Measurements from ENCODE around the gene ZSCAN22.
"Not testable (repeated sequence)": the region's sequence is repeated elsewhere in the genome, so short reads cannot be mapped to it uniquely, and the experiment has no call there.

The ZSCAN22 gene

GRCh38 chr19:58317476-58318072 lies 9.2 kb upstream of the ZSCAN22 start:
- no peak for DNase-seq (ENCODE audit: low read depth in 2 of 3, low spot score in 1 of 3)

- DNase-seq (ENCODE audit: low read depth in 2 of 3, low spot score in 1 of 3) = no peak
Measured at GRCh38 chr19:58318297-58318696, 8.5 kb upstream of the ZSCAN22 start.

- no peak for DNase-seq (ENCODE audit: low read depth in 2 of 3, low spot score in 1 of 3)
Measured at GRCh38 chr19:58319241-58319640, 7.6 kb upstream of the ZSCAN22 start.

DNA sequence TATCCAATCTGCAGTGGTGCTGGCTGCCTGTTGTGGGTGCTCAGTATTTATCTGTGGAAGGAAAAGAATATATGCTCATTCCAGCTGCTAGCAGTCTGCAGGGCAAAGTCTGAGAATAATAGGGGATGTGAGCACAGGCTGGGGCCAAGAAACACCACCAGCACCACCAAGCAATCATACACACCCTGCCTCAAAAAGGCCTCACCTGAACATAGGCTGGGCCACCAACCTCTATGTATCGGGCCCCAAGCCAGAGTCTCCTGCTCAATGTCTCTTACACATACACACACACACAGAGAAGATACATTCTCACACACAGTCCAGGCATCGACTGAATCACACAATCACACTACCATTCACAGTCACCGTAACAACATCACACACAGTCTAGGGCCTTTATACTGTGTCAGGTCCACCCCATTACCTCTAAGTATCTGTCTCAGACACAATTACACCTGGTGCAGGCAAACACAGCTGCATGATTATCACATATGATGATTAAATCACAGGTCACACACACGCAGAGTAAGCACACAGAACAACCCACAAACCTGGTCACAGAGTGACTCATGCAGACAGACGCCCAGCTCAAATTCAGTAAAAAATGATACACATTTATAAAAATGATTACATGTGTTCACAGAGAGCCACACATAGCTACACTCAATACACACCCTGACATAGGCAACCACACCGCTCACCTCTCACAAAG lies 1.3 kb upstream of the ZSCAN22 start:
- no peak for DNase-seq (ENCODE audit: low read depth in 2 of 3, low spot score in 1 of 3)

GRCh38 chr19:58326501-58326913 lies 287 bp upstream of the ZSCAN22 start:
- DNase-seq (ENCODE audit: low read depth in 2 of 3, low spot score in 1 of 3) = no peak

- no peak for DNase-seq (ENCODE audit: low read depth in 2 of 3, low spot score in 1 of 3)
Measured at GRCh38 chr19:58328999-58329398, 2.2 kb downstream of the ZSCAN22 start.

GRCh38 chr19:58330458-58330857 lies 3.7 kb downstream of the ZSCAN22 start:
- DNase-seq (ENCODE audit: low read depth in 2 of 3, low spot score in 1 of 3) = no peak

DNA sequence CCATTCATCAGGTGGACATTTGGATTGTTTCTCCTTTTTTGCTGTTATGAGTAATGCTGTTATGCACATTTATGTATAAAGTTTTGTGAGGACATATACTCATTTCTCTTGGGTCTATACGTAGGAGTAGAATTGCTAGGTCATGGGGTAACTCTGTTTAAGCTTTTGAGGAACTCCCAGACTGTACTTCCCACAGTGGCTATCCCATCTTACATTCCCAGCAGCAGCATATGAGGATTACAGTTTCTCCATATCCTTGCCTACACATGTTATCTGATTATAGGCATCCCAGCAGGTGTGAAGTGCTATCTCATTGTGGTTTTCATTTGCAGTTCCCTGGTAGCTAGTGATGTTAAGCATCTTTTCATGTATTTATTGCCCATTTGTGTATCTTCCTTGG lies 5.9 kb downstream of the ZSCAN22 start:
- DNase-seq (ENCODE audit: low read depth in 2 of 3, low spot score in 1 of 3) = no peak

- DNase-seq (ENCODE audit: low read depth in 2 of 3, low spot score in 1 of 3) = no peak
Measured at GRCh38 chr19:58334691-58335249, 8.0 kb downstream of the ZSCAN22 start.

- no peak for DNase-seq (ENCODE audit: low read depth in 2 of 3, low spot score in 1 of 3)
Measured at GRCh38 chr19:58335630-58336029, 8.8 kb downstream of the ZSCAN22 start.

DNA sequence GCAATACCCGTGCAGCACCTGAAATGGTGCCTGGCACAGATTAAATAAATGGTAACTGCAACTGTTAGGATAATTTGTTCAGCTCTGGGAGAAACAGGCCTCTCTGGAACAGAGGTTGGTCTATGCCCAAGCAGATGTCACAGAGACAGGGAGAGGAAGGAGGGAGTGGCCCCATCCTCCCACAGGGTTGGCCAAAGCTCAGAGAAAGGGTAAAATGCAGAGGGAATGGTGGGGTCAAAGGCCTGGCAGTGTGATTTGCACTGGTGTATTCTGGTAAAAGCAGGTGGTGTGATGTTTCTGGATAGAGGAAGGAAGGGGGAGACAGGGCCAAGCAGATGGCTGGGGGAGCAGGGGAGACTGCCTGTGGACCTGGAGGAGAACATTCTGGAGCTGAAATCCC lies 9.4 kb downstream of the ZSCAN22 start:
- DNase-seq (ENCODE audit: low read depth in 2 of 3, low spot score in 1 of 3) = no peak

- DNase-seq (ENCODE audit: low read depth in 2 of 3, low spot score in 1 of 3) = no peak
Measured at GRCh38 chr19:58336820-58337219, 10.0 kb downstream of the ZSCAN22 start.

DNA sequence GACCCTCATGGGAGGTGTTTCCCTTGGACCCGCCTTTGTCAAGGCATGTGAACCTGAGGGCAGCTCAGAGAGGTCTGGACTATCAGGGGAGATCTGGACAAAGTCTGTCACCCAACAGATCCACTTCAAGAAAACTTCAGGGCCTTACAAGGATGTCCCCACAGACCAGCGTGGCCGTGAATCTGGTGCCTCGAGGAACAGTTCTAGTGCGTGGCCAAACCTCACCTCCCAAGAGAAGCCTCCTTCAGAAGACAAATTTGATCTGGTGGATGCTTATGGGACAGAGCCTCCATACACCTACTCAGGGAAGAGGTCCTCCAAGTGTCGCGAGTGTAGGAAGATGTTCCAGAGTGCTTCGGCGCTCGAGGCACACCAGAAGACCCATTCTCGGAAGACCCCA lies 11.5 kb downstream of the ZSCAN22 start:
- DNase-seq (ENCODE audit: low read depth in 2 of 3, low spot score in 1 of 3) = no peak

GRCh38 chr19:58338825-58339558 lies 12.2 kb downstream of the ZSCAN22 start:
- no peak for DNase-seq (ENCODE audit: low read depth in 2 of 3, low spot score in 1 of 3)

DNA sequence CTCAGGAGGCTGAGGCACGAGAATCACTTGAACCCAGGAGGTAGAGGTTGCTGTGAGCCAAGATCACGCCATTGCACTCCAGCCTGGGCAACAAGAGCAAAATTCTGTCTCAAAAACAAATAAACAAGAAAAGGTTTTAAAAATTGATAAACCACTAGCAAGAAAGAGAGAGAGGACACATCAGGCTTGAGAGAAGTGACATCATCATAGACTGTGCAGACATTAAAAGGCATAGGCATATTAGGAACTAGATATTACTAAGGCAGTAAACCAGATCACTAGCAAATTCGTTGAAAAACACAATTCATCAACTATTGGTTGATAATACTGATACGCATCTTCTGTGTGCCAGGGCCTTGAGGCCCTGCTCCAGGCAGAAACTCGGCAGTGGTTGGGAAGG lies 18.8 kb downstream of the ZSCAN22 start:
- DNase-seq (ENCODE audit: low read depth in 2 of 3, low spot score in 1 of 3) = no peak

- peak; percentile 38 to 57 (median 42) for DNase-seq (ENCODE audit: low read depth in 2 of 3, low spot score in 1 of 3)
Measured at GRCh38 chr19:58346961-58347929, 20.5 kb downstream of the ZSCAN22 start.

- not testable (repeated sequence) for DNase-seq (ENCODE audit: low read depth in 2 of 3, low spot score in 1 of 3)
Measured at GRCh38 chr19:58348080-58348479, 21.3 kb downstream of the ZSCAN22 start.

DNA sequence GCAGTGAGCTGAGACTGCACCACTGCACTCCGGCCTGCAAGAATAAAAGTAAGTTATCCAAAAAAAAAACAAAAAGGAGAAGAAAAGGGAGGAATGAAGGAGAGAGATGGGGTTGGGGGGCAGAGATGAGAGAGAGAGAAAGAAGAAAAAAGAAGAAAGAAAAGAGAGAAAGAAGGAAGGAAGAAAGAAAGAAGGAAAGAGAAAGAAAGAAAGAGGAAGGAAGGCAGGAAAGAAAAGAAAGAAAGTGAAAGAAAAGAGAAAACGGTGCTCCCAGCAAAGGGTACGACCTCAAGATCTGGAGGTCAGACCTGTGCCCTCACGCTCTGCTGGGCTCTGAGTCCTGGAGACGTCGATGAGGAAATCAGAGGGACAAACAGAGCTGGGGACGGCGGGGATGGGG lies 22.8 kb downstream of the ZSCAN22 start:
- DNase-seq (ENCODE audit: low read depth in 2 of 3, low spot score in 1 of 3) = no peak

- DNase-seq (ENCODE audit: low read depth in 2 of 3, low spot score in 1 of 3) = no peak
Measured at GRCh38 chr19:58350001-58350861, 23.4 kb downstream of the ZSCAN22 start.
